Epithelial cell of proximal tubule (primary cell): ENCODE measurements around the gene DIAPH3. TPM values are rescaled to one million over a fixed set of nuclear protein-coding genes. Genes with fewer than 3 reads are reported as not detected.

Experiments used
- DNase-seq: peaks from one replicate; pipeline ENCODE4 v3.0.0-alpha.2; 2011; ENCODE audit warnings: low read depth
- H3K4me3 ChIP-seq: 2 replicates; pipeline ENCODE4 v1.5.1; 2011; ENCODE audit warnings: low read depth, mild to moderate bottlenecking, low read length
- CTCF ChIP-seq: conservative IDR thresholded peaks from 2 replicates; pipeline ENCODE4 v1.5.1; 2012; ENCODE audit warnings: low read depth, mild to moderate bottlenecking, low read length
- total RNA-seq: library from RNA; depleted of rRNA; stranded (reverse); fragments of >200 nt; gene quantifications from 2 replicates; pipeline ENCODE4 v1.2.3, GENCODE V29; 2015

DIAPH3 gene
- total RNA-seq, 1 donor from 2014 or later: 48.0 TPM

- H3K4me3 ChIP-seq: no peak overlapping the region
- DNase-seq: no peak
- TF ChIP-seq CTCF: no peak
Measured at GRCh38 chr13:59673286-59673685, 490.4 kb downstream of the DIAPH3 start.

GRCh38 chr13:59672445-59672844 lies 491.3 kb downstream of the DIAPH3 start:
- no peak for DNase-seq
- TF ChIP-seq CTCF: no peak
- H3K4me3 ChIP-seq: no peak overlapping the region

GRCh38 chr13:59671881-59672280 lies 491.8 kb downstream of the DIAPH3 start:
- no peak for DNase-seq
- TF ChIP-seq CTCF: no peak
- no peak overlapping the region for H3K4me3 ChIP-seq

- no peak for TF ChIP-seq CTCF
- DNase-seq: no peak
- no peak overlapping the region for H3K4me3 ChIP-seq
Measured at GRCh38 chr13:59666504-59666903, 497.2 kb downstream of the DIAPH3 start.

GRCh38 chr13:59665732-59666131 lies 498.0 kb downstream of the DIAPH3 start:
- no peak overlapping the region for H3K4me3 ChIP-seq
- TF ChIP-seq CTCF: no peak
- DNase-seq: no peak

- no peak for DNase-seq
- H3K4me3 ChIP-seq: no peak overlapping the region
- TF ChIP-seq CTCF: no peak
Measured at GRCh38 chr13:59665184-59665583, 498.5 kb downstream of the DIAPH3 start.

GRCh38 chr13:59664586-59664985 lies 499.1 kb downstream of the DIAPH3 start:
- no peak for TF ChIP-seq CTCF
- H3K4me3 ChIP-seq: no peak overlapping the region
- DNase-seq: no peak
